CD8-positive, alpha-beta memory T cell (primary cell): ENCODE data around the gene ANKRD63. TPM values are rescaled to one million over a fixed set of nuclear protein-coding genes. Genes with fewer than 3 reads are reported as not detected.
A peak's percentile ranks its signal among the peaks of the same experiment; 100 is the strongest.

Experiments used
- CTCF ChIA-PET: fragments of 350-600 bp; sonication (Branson Sonifier 250); formaldehyde crosslinking; loops from one replicate; lab custom pipeline; 2021; ENCODE audit warnings: antibody characterized with exemption; lab: Charles Lee
- POLR2A ChIA-PET: fragments of 350-600 bp; sonication (Branson Sonifier 250); formaldehyde crosslinking; loops from one replicate; lab custom pipeline; 2021; ENCODE audit warnings: antibody characterized with exemption; lab: Charles Lee
- DNase-seq, 5 donors: peaks; one replicate each; pipeline versions ENCODE4 v3.0.0 to v3.0.0-alpha.2; 2020 to 2022; ENCODE audit warnings: mixed read lengths in 1 of 5
- H3K27ac ChIP-seq: one replicate; pipeline ENCODE4 v1.7.0; 2013; ENCODE audit warnings: low read depth, mild to moderate bottlenecking, low read length, moderate library complexity
- H3K27me3 ChIP-seq: 2 replicates; pipeline ENCODE4 v1.7.0; 2013; ENCODE audit warnings: low read length, mild to moderate bottlenecking; ENCODE audit not compliant: insufficient read depth, poor library complexity, severe bottlenecking
- H3K36me3 ChIP-seq: 2 replicates; pipeline ENCODE4 v1.7.0; 2013; ENCODE audit warnings: mild to moderate bottlenecking, low read length, moderate library complexity; ENCODE audit not compliant: insufficient read depth
- H3K4me1 ChIP-seq: 2 replicates; pipeline ENCODE4 v1.7.0; 2013; ENCODE audit warnings: mild to moderate bottlenecking, low read length, moderate library complexity; ENCODE audit not compliant: insufficient read depth
- H3K4me3 ChIP-seq: 2 replicates; pipeline ENCODE4 v1.7.0; 2013; ENCODE audit warnings: mild to moderate bottlenecking, low read length
- H3K9me3 ChIP-seq: 2 replicates; pipeline ENCODE4 v1.7.0; 2013; ENCODE audit warnings: mild to moderate bottlenecking, low read length
- H3K27ac Mint-ChIP-seq, 8 donors: one replicate each; pipeline ENCODE4 v1.8.0; 2020 to 2021; ENCODE audit warnings: mixed read lengths in 8 of 8, mild to moderate bottlenecking in 6 of 8, inconsistent platforms in 3 of 8, moderate library complexity in 3 of 8
- H3K27me3 Mint-ChIP-seq, 2 donors: one replicate each; pipeline ENCODE4 v1.8.0; 2020 to 2021; ENCODE audit warnings: mixed read lengths in 2 of 2, mild to moderate bottlenecking in 1 of 2, moderate library complexity in 1 of 2
- H3K36me3 Mint-ChIP-seq, 3 donors: one replicate each; pipeline ENCODE4 v1.8.0; 2020 to 2021; ENCODE audit warnings: mixed read lengths in 3 of 3, inconsistent platforms in 1 of 3, mild to moderate bottlenecking in 1 of 3
- H3K4me1 Mint-ChIP-seq, 3 donors: one replicate each; pipeline ENCODE4 v1.8.0; 2020 to 2021; ENCODE audit warnings: mixed read lengths in 3 of 3, inconsistent platforms in 1 of 3, mild to moderate bottlenecking in 1 of 3
- H3K4me3 Mint-ChIP-seq, 7 donors: one replicate each; pipeline ENCODE4 v1.8.0; 2020 to 2021; ENCODE audit warnings: mixed read lengths in 7 of 7, mild to moderate bottlenecking in 6 of 7, moderate library complexity in 4 of 7, inconsistent platforms in 2 of 7
- H3K9me3 Mint-ChIP-seq, 5 donors: one replicate each; pipeline ENCODE4 v1.8.0; 2020 to 2022; ENCODE audit warnings: mixed read lengths in 5 of 5, mild to moderate bottlenecking in 3 of 5, moderate library complexity in 2 of 5, inconsistent platforms in 1 of 5
- polyA plus RNA-seq: library from polyadenylated mRNA; unstranded; fragments of 300-500 nt; fragmentation: Illumina TruSeq; gene quantifications from one replicate; pipeline ENCODE4 v1.2.3, GENCODE V29; 2021
- total RNA-seq, 2 experiments: library from RNA; stranded (reverse); gene quantifications; one replicate each; pipeline ENCODE4 v1.2.3, GENCODE V29; 2021

ANKRD63 gene
- total and polyA plus RNA-seq, 3 experiments from 2014 or later, result not detected

- peaks cover 6% of the 10 kb centered on the region for H3K4me1 ChIP-seq
- no peaks in the 10 kb centered on the region for H3K9me3 Mint-ChIP-seq
- H3K27ac Mint-ChIP-seq, result no peak overlapping the region
- ChIA-PET CTCF (interaction anchor here (2.2 to 3.7 kb wide), 4 partner anchors 8 to 56 kb away, joined by 7 to 31 read pairs (median 18); partner anchors contain the start of genes INAFM2 and PLCB2), POLR2A (no interaction called here)
- H3K27me3 Mint-ChIP-seq, result peaks cover 7 to 38% of the 10 kb centered on the region in 2 donors
- H3K36me3 Mint-ChIP-seq, result no peaks in the 10 kb centered on the region
- DNase-seq, result no peak
- no peak overlapping the region for H3K27ac ChIP-seq
- no peak overlapping the region for H3K4me3 Mint-ChIP-seq
- peaks cover 3 to 9% (median 4%) of the 10 kb centered on the region in 3 donors for H3K4me1 Mint-ChIP-seq
- no peaks in the 10 kb centered on the region for H3K36me3 ChIP-seq
- peak overlapping the region; percentile 64 for H3K4me3 ChIP-seq
- peaks cover 26% of the 10 kb centered on the region for H3K27me3 ChIP-seq
- H3K9me3 ChIP-seq, result no peaks in the 10 kb centered on the region
Observed at GRCh38 chr15:40281801-40282146, 1.1 kb downstream of the ANKRD63 start.

GRCh38 chr15:40281057-40281800 lies 1.6 kb downstream of the ANKRD63 start:
- POLR2A ChIA-PET, result no interaction called here
- H3K27me3 Mint-ChIP-seq, result peaks cover 7 to 39% of the 10 kb centered on the region in 2 donors
- H3K4me1 ChIP-seq, result peaks cover 6% of the 10 kb centered on the region

GRCh38 chr15:40280260-40281056 lies 2.4 kb downstream of the ANKRD63 start:
- Mint-ChIP-seq H3K9me3 (no peaks in the 10 kb centered on the region), H3K4me1 (peaks cover 3 to 9% (median 4%) of the 10 kb centered on the region in 3 donors), H3K27me3 (peaks cover 7 to 39% of the 10 kb centered on the region in 2 donors), H3K36me3 (no peaks in the 10 kb centered on the region), H3K4me3 (peak overlapping the region in 5 of 7 donors; percentile 45 to 59 (median 52)), H3K27ac (no peak overlapping the region)
- H3K36me3 ChIP-seq, result no peaks in the 10 kb centered on the region
- no peaks in the 10 kb centered on the region for H3K9me3 ChIP-seq
- POLR2A ChIA-PET, result interaction anchor here (0.9 kb wide), 1 partner anchor 27 kb away, joined by 3 read pairs; the partner anchor contains the start of gene PLCB2
- peaks cover 26% of the 10 kb centered on the region for H3K27me3 ChIP-seq
- DNase-seq, result no peak
- no peak overlapping the region for H3K27ac ChIP-seq
- H3K4me1 ChIP-seq, result peaks cover 6% of the 10 kb centered on the region
- CTCF ChIA-PET, result interaction anchor here (0.9 to 12.2 kb wide), 13 partner anchors 11 to 236 kb away, joined by 3 to 268 read pairs (median 6); partner anchors contain the start of genes CCDC9B, INAFM2 and PLCB2
- H3K4me3 ChIP-seq, result no peak overlapping the region

More at GRCh38 chr15:40281057-40281800, 1.6 kb downstream of the ANKRD63 start:
- no peak for DNase-seq
- Mint-ChIP-seq H3K36me3 (no peaks in the 10 kb centered on the region), H3K27ac (no peak overlapping the region), H3K4me3 (peak overlapping the region in 6 of 7 donors; percentile 40 to 63 (median 56)), H3K9me3 (no peaks in the 10 kb centered on the region), H3K4me1 (peaks cover 3 to 9% (median 4%) of the 10 kb centered on the region in 3 donors)
- Histone ChIP-seq H3K27ac (no peak overlapping the region), H3K4me3 (no peak overlapping the region), H3K27me3 (peaks cover 26% of the 10 kb centered on the region), H3K36me3 (no peaks in the 10 kb centered on the region), H3K9me3 (no peaks in the 10 kb centered on the region)
- CTCF ChIA-PET, result interaction anchor here (1.3 to 12.2 kb wide), 11 partner anchors 15 to 236 kb away, joined by 4 to 268 read pairs (median 21); partner anchors contain the start of genes CCDC9B, INAFM2 and PLCB2

GRCh38 chr15:40279437-40280141 lies 3.3 kb downstream of the ANKRD63 start:
- ChIA-PET CTCF (interaction anchor here (0.6 to 12.2 kb wide), 47 partner anchors 10 to 689 kb away, joined by 3 to 268 read pairs (median 4); partner anchors contain the start of genes CCDC9B, FSIP1, INAFM2 and IVD), POLR2A (interaction anchor here (0.7 to 1.0 kb wide), 4 partner anchors 28 to 44 kb away, joined by 3 to 4 read pairs (median 3); partner anchors contain the start of genes INAFM2 and PLCB2)
- DNase-seq, result peak; percentile 49 to 74 (median 66)
- no peak overlapping the region for H3K27ac ChIP-seq
- Mint-ChIP-seq H3K4me1 (peaks cover 4 to 13% (median 5%) of the 10 kb centered on the region in 3 donors), H3K9me3 (no peaks in the 10 kb centered on the region), H3K4me3 (peak overlapping the region in 2 of 7 donors; percentile 41 to 59), H3K36me3 (no peaks in the 10 kb centered on the region), H3K27ac (no peak overlapping the region), H3K27me3 (peaks cover 7 to 39% of the 10 kb centered on the region in 2 donors)
- peaks cover 26% of the 10 kb centered on the region for H3K27me3 ChIP-seq
- no peaks in the 10 kb centered on the region for H3K36me3 ChIP-seq
- H3K4me3 ChIP-seq, result no peak overlapping the region
- peaks cover 6% of the 10 kb centered on the region for H3K4me1 ChIP-seq
- no peaks in the 10 kb centered on the region for H3K9me3 ChIP-seq

GRCh38 chr15:40278026-40278425 lies 4.8 kb downstream of the ANKRD63 start:
- Histone ChIP-seq H3K4me1 (peaks cover 6% of the 10 kb centered on the region), H3K4me3 (no peak overlapping the region), H3K9me3 (no peaks in the 10 kb centered on the region), H3K27ac (no peak overlapping the region), H3K27me3 (peaks cover 26% of the 10 kb centered on the region), H3K36me3 (no peaks in the 10 kb centered on the region)
- Mint-ChIP-seq H3K4me1 (peaks cover 4 to 10% (median 5%) of the 10 kb centered on the region in 3 donors), H3K36me3 (no peaks in the 10 kb centered on the region), H3K27me3 (peaks cover 7 to 39% of the 10 kb centered on the region in 2 donors), H3K4me3 (peak overlapping the region in 1 of 7 donors; percentile 10), H3K27ac (no peak overlapping the region), H3K9me3 (no peaks in the 10 kb centered on the region)
- no peak for DNase-seq
- ChIA-PET CTCF (interaction anchor here (1.0 to 12.2 kb wide), 13 partner anchors 12 to 235 kb away, joined by 3 to 268 read pairs (median 12); partner anchors contain the start of genes CCDC9B and PLCB2), POLR2A (no interaction called here)

GRCh38 chr15:40277471-40277870 lies 5.4 kb downstream of the ANKRD63 start:
- POLR2A ChIA-PET, result no interaction called here
- H3K9me3 ChIP-seq, result no peaks in the 10 kb centered on the region
- H3K9me3 Mint-ChIP-seq, result no peaks in the 10 kb centered on the region

GRCh38 chr15:40276927-40277326 lies 5.9 kb downstream of the ANKRD63 start:
- DNase-seq, result no peak
- Histone ChIP-seq H3K36me3 (no peaks in the 10 kb centered on the region), H3K4me3 (no peak overlapping the region), H3K27me3 (peaks cover 26% of the 10 kb centered on the region), H3K9me3 (no peaks in the 10 kb centered on the region), H3K4me1 (peaks cover 6% of the 10 kb centered on the region), H3K27ac (no peak overlapping the region)
- Mint-ChIP-seq H3K36me3 (no peaks in the 10 kb centered on the region), H3K27ac (no peak overlapping the region), H3K27me3 (peaks cover 7 to 39% of the 10 kb centered on the region in 2 donors), H3K4me3 (no peak overlapping the region), H3K4me1 (peaks cover 4 to 10% (median 5%) of the 10 kb centered on the region in 3 donors), H3K9me3 (no peaks in the 10 kb centered on the region)
- POLR2A ChIA-PET, result no interaction called here
- CTCF ChIA-PET, result interaction anchor here (1.2 to 12.2 kb wide), 6 partner anchors 14 to 231 kb away, joined by 3 to 268 read pairs (median 100); partner anchors contain the start of genes CCDC9B, PAK6 and PLCB2

More at GRCh38 chr15:40277471-40277870, 5.4 kb downstream of the ANKRD63 start:
- Mint-ChIP-seq H3K27ac (no peak overlapping the region), H3K27me3 (peaks cover 7 to 39% of the 10 kb centered on the region in 2 donors), H3K4me3 (no peak overlapping the region), H3K36me3 (no peaks in the 10 kb centered on the region), H3K4me1 (peaks cover 4 to 10% (median 5%) of the 10 kb centered on the region in 3 donors)
- no peak for DNase-seq
- CTCF ChIA-PET, result interaction anchor here (1.0 to 12.2 kb wide), 9 partner anchors 13 to 232 kb away, joined by 3 to 268 read pairs (median 27); partner anchors contain the start of genes CCDC9B and PLCB2
- no peaks in the 10 kb centered on the region for H3K36me3 ChIP-seq
- H3K4me3 ChIP-seq, result no peak overlapping the region
- H3K27me3 ChIP-seq, result peaks cover 26% of the 10 kb centered on the region
- no peak overlapping the region for H3K27ac ChIP-seq
- H3K4me1 ChIP-seq, result peaks cover 6% of the 10 kb centered on the region
